Adrenal gland (tissue), 5 donors: Measurements from ENCODE around the gene SCN2A.

Experiments
- POLR2A ChIP-seq, 2 donors: fragments of 450-650 bp; IDR thresholded peaks; one replicate each; pipeline ENCODE4 v1.6.1; 2017; ENCODE audit warnings: antibody characterized with exemption in 2 of 2, mild to moderate bottlenecking in 2 of 2, moderate library complexity in 1 of 2
- TF ChIP-seq, protein P1 (sequence below), 6 experiments: fragments of 450-650 bp in 4 of 6; fragments of 200-600 bp in 2 of 6; sonication (generic) in 1 of 6; IDR thresholded peaks; 1 replicate in 5 of 6; 2 replicates in 1 of 6; pipeline versions ENCODE4 v1.5.1 to v1.8.0; 2016 to 2021; ENCODE audit warnings: antibody characterized with exemption in 6 of 6, mild to moderate bottlenecking in 2 of 6, moderate library complexity in 1 of 6
- donor health status: DM: no; HTN: no; CAD: no.

DNA sequence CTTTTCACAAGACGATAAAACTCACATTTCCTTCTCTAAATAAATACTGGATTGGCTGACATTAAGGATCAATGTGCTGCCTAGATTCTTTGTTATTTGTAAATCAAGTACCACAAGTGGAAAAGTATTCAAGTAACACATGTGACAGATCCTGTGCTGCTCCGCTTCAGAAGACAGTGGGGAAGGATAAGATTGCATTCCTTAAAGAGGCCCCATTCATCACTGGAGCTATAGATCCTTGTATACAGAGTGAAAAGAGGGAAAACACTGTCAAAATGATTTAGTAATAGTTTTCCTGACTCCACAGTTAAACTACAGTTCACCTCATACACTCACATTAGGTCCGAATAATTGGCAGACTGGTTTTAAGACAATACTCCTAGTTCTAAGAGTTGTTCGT lies 122.3 kb downstream of the SCN2A start:
- TF ChIP-seq, protein P1, sequence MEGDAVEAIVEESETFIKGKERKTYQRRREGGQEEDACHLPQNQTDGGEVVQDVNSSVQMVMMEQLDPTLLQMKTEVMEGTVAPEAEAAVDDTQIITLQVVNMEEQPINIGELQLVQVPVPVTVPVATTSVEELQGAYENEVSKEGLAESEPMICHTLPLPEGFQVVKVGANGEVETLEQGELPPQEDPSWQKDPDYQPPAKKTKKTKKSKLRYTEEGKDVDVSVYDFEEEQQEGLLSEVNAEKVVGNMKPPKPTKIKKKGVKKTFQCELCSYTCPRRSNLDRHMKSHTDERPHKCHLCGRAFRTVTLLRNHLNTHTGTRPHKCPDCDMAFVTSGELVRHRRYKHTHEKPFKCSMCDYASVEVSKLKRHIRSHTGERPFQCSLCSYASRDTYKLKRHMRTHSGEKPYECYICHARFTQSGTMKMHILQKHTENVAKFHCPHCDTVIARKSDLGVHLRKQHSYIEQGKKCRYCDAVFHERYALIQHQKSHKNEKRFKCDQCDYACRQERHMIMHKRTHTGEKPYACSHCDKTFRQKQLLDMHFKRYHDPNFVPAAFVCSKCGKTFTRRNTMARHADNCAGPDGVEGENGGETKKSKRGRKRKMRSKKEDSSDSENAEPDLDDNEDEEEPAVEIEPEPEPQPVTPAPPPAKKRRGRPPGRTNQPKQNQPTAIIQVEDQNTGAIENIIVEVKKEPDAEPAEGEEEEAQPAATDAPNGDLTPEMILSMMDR (IDR thresholded peaks at IDR 0.05): no peak
- no peak for TF ChIP-seq POLR2A (IDR thresholded peaks at IDR 0.05)
